GM18526 (cell line): ENCODE measurements around the gene SORBS2.

Experiments
- POLR2A ChIP-seq: IDR thresholded peaks from 3 replicates; pipeline ENCODE4 v1.6.1; 2011; ENCODE audit not compliant: insufficient read length; ENCODE audit errors: extremely low read depth

Gene SORBS2

DNA sequence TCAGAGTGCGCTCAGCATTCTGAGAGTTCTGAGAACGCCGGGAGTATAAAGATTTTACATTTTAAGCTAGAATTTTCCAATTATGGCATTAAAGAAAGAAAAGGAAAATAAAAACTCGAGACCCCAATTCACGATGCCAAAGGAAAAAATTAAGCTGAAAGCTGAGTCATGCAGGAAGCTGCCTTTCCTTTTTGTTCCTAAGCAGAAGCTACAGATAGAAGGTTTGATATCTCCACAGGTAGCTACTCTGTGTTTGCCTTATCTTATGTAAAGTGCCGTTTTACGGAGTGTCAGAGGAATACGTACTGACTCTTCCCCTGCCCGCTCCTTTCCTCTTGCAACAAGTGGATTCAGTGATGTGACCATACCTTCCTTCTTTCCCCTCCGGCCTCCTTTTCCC, 10.8 kb upstream of the SORBS2 start:
- no peak for TF ChIP-seq POLR2A

DNA sequence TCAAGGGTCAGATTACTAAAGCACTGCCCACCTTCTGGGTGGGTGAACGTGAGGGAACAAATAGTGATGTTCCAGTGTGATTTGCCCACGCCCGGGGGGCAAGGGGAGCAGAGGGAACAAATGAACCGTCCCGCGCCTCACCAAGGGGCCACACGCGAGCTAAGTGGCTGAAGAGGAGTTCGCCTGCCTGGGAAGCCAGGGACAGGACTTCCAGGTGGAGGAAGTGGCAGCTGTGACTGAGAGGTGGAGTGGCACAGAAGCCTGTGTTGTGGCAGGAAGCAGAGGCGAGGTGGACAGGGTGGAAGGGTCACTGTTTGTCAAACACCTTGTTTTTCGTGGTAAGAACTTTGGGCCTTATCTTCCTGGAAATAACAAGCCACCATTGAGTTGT, 9.0 kb upstream of the SORBS2 start:
- no peak for TF ChIP-seq POLR2A

DNA sequence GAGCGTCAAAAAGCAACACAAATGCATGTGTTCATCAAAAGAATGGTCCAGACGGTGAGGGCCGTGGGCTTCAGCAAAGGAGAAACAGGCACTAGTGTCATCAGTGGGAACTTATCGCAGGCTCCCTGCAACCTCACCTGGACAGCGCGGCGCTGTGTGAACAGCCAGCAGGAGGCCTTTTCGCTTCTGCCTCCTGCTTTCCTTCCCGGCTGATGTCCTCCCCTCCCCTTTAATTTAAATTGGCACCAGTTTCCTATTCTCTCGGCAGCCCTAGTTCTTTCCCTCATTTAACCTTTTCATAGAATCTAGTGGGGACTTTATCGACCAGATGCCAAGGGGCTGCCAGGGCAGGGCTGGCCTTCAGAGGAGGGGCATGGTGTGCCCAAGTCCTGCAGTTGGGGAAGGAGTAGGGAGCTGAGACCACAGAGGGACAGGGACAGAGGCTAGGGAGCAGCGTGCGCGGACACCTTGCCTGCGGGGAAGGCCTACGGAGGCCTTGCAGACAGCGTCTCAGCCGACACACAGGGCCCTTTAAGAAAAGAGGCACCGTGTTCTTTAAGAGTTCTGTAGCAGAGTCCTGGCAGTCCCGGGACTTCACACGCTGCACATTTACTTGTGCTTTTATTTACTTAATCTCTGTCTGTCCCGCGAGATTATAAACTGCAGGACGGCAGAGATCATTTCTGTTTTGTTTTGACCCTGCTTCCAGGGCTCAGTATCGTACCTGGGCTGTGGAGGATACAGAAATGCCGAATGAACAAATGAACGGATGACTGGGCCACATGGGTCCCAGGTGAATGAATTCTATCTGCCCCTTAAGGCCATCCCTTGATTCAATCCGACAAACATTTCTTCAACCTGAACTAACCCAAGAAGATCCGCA, 8.4 kb upstream of the SORBS2 start:
- no peak for TF ChIP-seq POLR2A

DNA sequence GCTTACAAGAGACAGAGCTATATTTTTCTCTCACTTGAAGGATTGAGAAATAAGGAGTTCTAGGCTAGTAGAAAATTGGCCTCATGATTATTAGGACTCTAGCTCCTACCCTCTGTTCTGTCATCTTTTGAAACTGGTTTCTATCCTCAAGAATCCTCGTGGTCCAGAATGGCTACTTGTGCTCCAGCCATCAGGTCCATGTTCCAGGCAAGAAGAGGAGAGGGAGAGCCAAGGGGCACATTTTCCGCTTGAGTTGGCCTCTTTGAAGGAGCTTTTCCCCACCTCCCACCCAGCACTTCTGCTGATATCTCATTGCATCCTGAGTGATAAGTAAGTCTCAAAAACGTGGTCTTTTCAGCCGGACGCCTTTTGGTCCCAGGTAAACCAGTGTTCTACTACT, 7.2 kb upstream of the SORBS2 start:
- TF ChIP-seq POLR2A, result no peak

DNA sequence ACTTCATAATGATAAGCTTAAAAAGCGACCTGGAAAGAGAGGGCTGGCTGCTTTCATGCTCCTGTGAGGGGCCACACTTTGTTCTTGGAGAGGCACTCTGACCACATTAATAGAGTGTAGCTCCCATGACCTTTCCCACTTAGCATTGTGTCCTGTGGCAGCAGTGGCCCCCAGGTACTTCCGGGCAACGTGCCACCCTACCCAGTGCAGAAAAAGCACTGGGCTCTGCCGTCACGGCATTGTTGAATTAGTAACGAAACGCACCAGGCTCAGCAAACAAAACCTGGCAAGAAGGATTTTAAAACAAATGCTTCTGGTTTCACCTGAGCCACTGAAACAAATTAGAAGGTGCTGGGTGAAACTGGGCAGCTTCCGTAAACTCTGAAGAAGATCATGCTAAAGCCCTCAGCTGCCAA, 5.4 kb upstream of the SORBS2 start:
- no peak for TF ChIP-seq POLR2A

DNA sequence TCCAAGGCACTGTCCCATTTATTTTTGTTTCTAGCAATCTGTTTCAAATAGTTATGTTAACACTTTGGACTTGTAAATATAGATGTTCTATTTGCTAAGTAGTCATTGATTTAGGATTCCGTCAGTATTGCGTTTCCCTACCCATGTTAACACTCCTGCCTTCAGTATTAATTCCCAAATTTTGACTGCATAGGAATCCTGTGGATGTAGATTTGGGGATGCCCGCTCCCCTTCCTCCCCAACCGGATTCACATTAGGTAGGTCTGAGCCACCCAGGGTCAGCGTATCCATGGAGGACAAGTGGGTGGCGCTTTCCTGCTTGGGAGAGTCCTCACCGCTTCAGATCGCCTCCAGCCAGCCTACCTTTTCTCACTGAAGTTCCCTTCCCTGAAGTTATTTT, 1.1 kb upstream of the SORBS2 start:
- no peak for TF ChIP-seq POLR2A

DNA sequence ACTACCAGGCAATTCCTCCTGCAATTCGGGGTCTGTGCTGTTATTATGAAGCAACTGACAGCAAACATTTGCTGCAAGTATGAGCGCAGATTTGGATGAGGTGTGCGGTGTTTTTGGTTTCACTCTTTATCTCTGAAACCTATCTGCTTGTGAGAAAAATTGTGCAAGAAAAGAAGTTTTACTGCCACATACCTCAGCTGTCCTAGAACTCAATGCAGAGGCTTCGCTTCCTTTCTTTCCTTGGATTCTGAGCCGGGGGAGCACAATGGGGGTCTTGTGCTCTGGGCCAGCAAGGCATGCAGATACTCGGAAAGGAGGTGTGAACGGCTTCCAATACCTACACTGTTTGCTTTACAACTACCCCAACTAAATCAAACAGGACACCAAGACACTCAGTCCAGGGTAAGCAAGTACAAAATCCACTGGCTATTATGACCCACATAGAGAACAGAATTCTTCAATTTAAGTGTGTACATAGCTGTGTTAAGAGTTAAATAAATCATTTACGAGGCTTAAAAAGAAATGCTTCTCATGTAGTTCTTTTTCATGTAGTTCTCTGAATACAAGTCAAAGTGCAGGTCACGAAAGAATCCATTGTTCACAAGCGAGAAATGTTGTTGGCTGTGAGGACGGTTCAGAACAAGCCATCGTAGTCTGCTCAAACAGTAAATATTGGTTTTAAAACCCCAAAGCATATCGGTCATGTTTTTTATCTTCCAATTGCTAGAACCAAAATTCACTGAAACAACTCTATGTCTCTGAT, 1.1 kb downstream of the SORBS2 start:
- TF ChIP-seq POLR2A, result no peak

DNA sequence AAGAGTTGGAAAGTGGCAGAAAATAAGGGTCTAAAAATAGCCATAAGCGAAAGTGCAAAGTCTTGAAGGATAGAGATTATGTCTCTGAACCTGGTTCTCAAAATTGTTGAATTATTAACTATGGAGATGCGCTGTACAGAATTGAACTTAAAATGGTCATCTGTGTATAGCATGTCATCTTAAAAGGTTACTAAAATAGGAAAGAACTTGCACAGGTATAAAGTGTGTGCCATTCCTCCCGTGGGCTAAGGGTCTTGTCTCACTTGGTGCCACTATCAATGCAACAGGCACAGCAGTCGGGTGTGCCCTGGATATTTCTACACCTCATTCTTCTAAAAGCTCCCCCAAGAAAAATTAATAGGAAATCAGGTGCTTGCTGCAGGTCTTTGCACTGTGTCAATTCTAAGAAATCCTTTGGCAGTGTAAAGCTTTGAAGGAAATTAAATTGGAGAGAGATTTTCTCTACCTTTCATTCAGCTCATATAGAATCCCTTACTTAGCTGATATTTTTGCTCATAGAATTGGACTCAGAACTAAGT, 2.4 kb downstream of the SORBS2 start:
- no peak for TF ChIP-seq POLR2A

DNA sequence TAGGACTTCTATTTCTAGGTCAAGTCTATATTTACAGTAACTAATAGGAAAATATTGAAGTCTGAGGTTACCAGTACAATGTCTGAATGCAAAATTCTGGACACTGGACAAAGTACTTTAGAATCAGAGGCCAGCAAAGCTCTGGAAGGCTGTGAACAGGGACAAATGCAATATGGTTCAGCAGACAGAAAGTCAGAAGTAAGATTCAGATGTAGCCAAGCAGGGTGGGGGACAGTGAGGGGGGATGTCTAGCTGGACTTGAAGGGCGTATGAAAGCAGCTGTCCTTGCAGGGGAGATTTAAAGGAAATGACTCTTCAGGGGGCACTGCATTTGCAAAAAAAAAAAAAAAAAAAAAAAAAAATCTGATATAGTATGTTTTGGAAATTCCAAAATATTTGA, 2.9 kb downstream of the SORBS2 start:
- no peak for TF ChIP-seq POLR2A

DNA sequence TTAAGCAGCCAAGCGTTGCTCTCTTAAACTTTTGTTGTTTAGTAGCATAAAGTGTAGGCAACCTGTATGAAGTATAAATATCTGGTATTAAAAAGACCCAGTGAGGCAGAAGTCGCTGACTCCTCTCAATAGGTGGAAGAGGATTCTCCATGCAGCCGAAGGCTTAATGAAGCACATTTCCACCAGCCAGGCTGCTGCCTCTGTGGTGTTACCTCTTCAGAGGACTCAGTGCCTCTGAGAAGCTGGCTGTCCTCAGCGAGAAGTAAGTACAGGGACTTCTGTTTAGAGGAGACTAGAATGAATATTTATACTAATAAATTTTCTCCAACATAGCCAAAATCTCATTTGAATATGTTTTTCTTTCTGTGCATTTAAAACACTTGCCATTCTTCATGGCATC, 6.0 kb downstream of the SORBS2 start:
- TF ChIP-seq POLR2A, result no peak

DNA sequence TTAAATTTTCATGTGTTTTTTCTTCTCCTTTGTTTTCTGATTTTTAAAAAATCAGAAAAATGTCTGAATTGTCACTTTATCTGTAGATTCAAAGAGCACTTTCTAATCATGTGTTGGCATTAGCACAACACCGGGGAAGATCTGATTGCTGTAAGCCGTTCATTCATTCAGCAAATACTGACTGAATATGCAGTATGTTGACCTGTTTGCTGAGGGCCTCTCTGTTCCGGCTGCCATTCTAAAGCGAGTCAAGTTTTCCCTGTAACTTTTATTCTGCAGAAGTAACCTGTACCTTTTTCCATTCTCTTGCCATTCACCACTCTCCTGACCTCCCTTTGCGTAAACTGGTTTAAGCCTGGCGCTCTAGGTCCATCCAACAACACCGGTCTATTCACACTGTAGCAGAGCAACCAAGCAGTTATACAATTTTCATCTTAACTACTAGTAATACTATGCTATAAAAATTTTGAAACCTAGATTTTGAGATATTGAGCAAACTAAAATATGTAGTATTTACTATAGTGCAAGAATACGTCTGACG, 6.7 kb downstream of the SORBS2 start:
- TF ChIP-seq POLR2A, result no peak

DNA sequence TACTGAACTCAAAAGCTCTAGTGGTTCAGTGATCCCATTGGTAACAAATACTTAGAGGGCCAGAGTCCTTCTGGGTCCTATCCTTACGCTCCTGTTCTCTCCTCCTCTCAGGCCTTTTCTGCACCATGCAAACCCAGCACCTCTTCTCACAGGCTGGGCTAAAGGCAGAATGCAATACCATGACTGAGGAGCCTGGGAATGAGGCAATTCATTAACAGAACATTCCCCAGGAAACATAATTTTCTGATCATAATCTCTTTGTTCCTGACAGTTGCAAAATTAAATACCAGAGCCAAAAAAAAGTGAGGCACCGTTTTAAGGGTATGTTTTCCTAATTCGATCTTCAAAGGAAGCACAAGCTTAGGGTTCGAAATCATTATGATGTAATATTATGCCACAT, 9.0 kb downstream of the SORBS2 start:
- TF ChIP-seq POLR2A, result no peak

DNA sequence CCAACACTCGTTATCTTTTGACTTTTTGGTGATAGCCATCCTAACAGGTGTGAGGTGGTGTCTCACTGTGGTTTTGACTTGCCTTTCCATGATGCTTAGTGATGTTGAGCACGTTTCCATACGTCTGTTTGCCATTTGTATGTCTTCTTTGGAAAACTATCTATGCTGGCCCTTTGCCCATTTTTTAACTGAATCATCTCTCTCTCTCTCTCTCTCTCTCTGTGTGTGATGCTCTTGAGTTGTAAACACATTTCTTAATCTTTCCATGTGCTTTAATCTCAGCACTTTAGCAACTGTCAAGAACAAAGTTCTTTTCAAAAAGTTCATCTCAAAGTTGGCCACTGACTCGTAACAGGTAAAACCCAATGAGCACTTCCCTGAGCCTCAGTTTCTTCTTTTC, 10.5 kb downstream of the SORBS2 start:
- TF ChIP-seq POLR2A, result no peak

DNA sequence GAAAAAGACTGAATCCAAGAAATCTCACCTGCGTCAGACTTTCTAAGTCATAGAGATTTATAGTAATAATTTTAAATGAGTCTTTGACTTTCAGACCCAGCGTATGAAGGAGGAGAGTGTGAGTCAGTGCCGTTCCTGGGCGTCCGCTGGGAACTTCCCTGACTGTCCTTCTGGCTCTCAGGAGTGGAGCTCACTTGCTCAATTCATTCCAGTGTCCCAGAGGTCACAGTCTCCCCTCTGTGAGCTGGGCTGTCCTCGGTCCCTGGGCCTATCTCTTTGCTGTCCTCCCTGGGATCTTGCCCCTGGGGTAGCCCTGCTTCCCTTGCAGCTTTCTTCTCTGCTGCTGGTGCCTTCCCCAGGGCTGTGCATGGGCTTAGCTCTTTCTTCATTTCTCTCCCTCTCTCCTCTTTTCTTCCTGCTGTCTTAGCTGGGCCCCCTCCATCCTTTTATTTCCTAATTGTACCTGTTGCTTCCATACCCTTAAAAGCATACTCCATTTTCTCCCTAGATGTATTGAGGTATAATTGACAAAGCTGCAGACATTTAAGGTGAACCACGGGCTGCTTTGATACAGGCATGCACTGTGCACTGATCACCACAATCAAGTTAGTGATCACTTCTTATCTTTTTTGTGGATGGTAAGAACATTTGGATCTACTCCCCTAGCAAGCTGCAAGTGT, 11.6 kb downstream of the SORBS2 start:
- TF ChIP-seq POLR2A, result no peak

DNA sequence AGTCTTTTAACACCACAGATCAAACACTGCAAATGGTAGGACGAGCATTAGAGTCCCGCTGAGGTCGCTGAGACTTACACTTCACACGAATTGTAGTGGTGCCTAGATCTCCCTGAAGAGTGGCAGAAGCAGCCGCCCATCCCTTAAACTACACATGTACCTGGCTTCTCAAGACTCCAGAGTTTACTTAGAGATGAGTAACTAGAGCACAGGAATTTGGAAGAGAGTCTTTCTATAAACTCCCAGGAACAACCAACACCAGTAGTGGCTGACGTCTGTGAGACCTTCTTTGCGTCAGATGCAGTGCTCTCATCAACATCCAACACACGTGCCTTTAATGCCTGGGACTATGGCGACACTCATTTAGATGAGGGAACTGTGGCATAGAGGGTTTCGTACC, 12.6 kb downstream of the SORBS2 start:
- TF ChIP-seq POLR2A, result no peak
